ENCODE data around the gene AK1.

The AK1 gene

GRCh38 chr9:127905788-127906191, 28.3 kb upstream of the AK1 start:
- Histone ChIP-seq H3K4me2 (ENCODE audit: low read depth, low read length, poor library complexity, severe bottlenecking) (peak overlapping the region; percentile 78), H3K4me1 (ENCODE audit: insufficient read depth, low read length, poor library complexity, severe bottlenecking) (peaks cover 41% of the 10 kb centered on the region), H3K9me3 (ENCODE audit: insufficient read depth, low read depth, low read length) (no peaks in the 10 kb centered on the region), H2AFZ (ENCODE audit: low read length) (no peak overlapping the region), H4K20me1 (ENCODE audit: insufficient read depth, low read length, poor library complexity, severe bottlenecking) (no peaks in the 10 kb centered on the region), H3K9me2 (replicated peaks; ENCODE audit: low read depth, low read length) (no peaks in the 10 kb centered on the region), H3K36me3 (ENCODE audit: insufficient read depth, low read length) (no peaks in the 10 kb centered on the region), H3K27me3 (ENCODE audit: insufficient read depth, low read length, poor library complexity, severe bottlenecking) (no peaks in the 10 kb centered on the region), H3K9ac (ENCODE audit: low read depth, low read length, poor library complexity, severe bottlenecking) (peak overlapping the region; percentile 69), H3F3A (ENCODE audit: low read depth) (peaks cover 7% of the 10 kb centered on the region), H3K4me3 (ENCODE audit: low read length, poor library complexity, severe bottlenecking) (peak overlapping the region; percentile 45), H3K79me2 (ENCODE audit: insufficient read depth, low read length) (no peaks in the 10 kb centered on the region)
- no peak for TF ChIP-seq CTCF (conservative IDR thresholded peaks at IDR 0.05; ENCODE audit: low read length)
- TF ChIP-seq EZH2phosphoT487 (IDR thresholded peaks at IDR 0.05; ENCODE audit: borderline replicate concordance) = no peak

- peaks cover 7% of the 10 kb centered on the region for H3F3A ChIP-seq (ENCODE audit: low read depth)
- no peak overlapping the region for H2AFZ ChIP-seq (ENCODE audit: low read length)
- peaks cover 41% of the 10 kb centered on the region for H3K4me1 ChIP-seq (ENCODE audit: insufficient read depth, low read length, poor library complexity, severe bottlenecking)
- no peaks in the 10 kb centered on the region for H4K20me1 ChIP-seq (ENCODE audit: insufficient read depth, low read length, poor library complexity, severe bottlenecking)
- H3K27me3 ChIP-seq (ENCODE audit: insufficient read depth, low read length, poor library complexity, severe bottlenecking) = no peaks in the 10 kb centered on the region
- no peaks in the 10 kb centered on the region for H3K9me2 ChIP-seq (replicated peaks; ENCODE audit: low read depth, low read length)
- H3K79me2 ChIP-seq (ENCODE audit: insufficient read depth, low read length) = no peaks in the 10 kb centered on the region
- no peaks in the 10 kb centered on the region for H3K36me3 ChIP-seq (ENCODE audit: insufficient read depth, low read length)
- peak overlapping the region; percentile 45 for H3K4me3 ChIP-seq (ENCODE audit: low read length, poor library complexity, severe bottlenecking)
- H3K9ac ChIP-seq (ENCODE audit: low read depth, low read length, poor library complexity, severe bottlenecking) = peak overlapping the region; percentile 69
- peak overlapping the region; percentile 78 for H3K4me2 ChIP-seq (ENCODE audit: low read depth, low read length, poor library complexity, severe bottlenecking)
- TF ChIP-seq CTCF (conservative IDR thresholded peaks at IDR 0.05; ENCODE audit: low read length) = no peak
- no peak for TF ChIP-seq EZH2phosphoT487 (IDR thresholded peaks at IDR 0.05; ENCODE audit: borderline replicate concordance)
- no peaks in the 10 kb centered on the region for H3K9me3 ChIP-seq (ENCODE audit: insufficient read depth, low read depth, low read length)
Observed at GRCh38 chr9:127905004-127905728, 27.7 kb upstream of the AK1 start.

GRCh38 chr9:127904561-127905003, 27.1 kb upstream of the AK1 start:
- Histone ChIP-seq H3K4me1 (ENCODE audit: insufficient read depth, low read length, poor library complexity, severe bottlenecking) (peaks cover 47% of the 10 kb centered on the region), H3K79me2 (ENCODE audit: insufficient read depth, low read length) (no peaks in the 10 kb centered on the region), H3K9me3 (ENCODE audit: insufficient read depth, low read depth, low read length) (no peaks in the 10 kb centered on the region), H2AFZ (ENCODE audit: low read length) (no peak overlapping the region), H3K4me3 (ENCODE audit: low read length, poor library complexity, severe bottlenecking) (peak overlapping the region; percentile 45), H3F3A (ENCODE audit: low read depth) (peaks cover 7% of the 10 kb centered on the region), H3K9ac (ENCODE audit: low read depth, low read length, poor library complexity, severe bottlenecking) (peak overlapping the region; percentile 69), H3K27me3 (ENCODE audit: insufficient read depth, low read length, poor library complexity, severe bottlenecking) (no peaks in the 10 kb centered on the region), H3K36me3 (ENCODE audit: insufficient read depth, low read length) (no peaks in the 10 kb centered on the region), H3K4me2 (ENCODE audit: low read depth, low read length, poor library complexity, severe bottlenecking) (peak overlapping the region; percentile 78), H4K20me1 (ENCODE audit: insufficient read depth, low read length, poor library complexity, severe bottlenecking) (no peaks in the 10 kb centered on the region), H3K9me2 (replicated peaks; ENCODE audit: low read depth, low read length) (no peaks in the 10 kb centered on the region)
- no peak for TF ChIP-seq CTCF (conservative IDR thresholded peaks at IDR 0.05; ENCODE audit: low read length)
- TF ChIP-seq EZH2phosphoT487 (IDR thresholded peaks at IDR 0.05; ENCODE audit: borderline replicate concordance) = no peak

All from Loucy (cell line).